Ishikawa (cell line): ENCODE measurements around the gene EEF1AKMT3.

Experiments used
- CEBPB ChIP-seq: IDR thresholded peaks from 2 replicates; pipeline ENCODE4 v1.6.1; 2012
- CREB1 ChIP-seq: IDR thresholded peaks from 2 replicates; pipeline ENCODE4 v1.6.1; 2012; ENCODE audit warnings: low read depth
- EGR1 ChIP-seq: IDR thresholded peaks from 2 replicates; pipeline ENCODE4 v1.6.1; 2012
- EP300 ChIP-seq: IDR thresholded peaks from 2 replicates; pipeline ENCODE4 v1.6.1; 2012; ENCODE audit warnings: borderline replicate concordance
- FOXM1 ChIP-seq: IDR thresholded peaks from 2 replicates; pipeline ENCODE4 v1.6.1; 2012; ENCODE audit warnings: low read depth, borderline replicate concordance
- MAX ChIP-seq: IDR thresholded peaks from 2 replicates; pipeline ENCODE4 v1.6.1; 2012
- NFIC ChIP-seq: IDR thresholded peaks from 2 replicates; pipeline ENCODE4 v1.6.1; 2012
- RAD21 ChIP-seq: IDR thresholded peaks from 2 replicates; pipeline ENCODE4 v1.6.1; 2012; ENCODE audit warnings: low read depth
- TAF1 ChIP-seq: IDR thresholded peaks from 2 replicates; pipeline ENCODE4 v1.6.1; 2012; ENCODE audit warnings: low read depth, mild to moderate bottlenecking
- TCF12 ChIP-seq: IDR thresholded peaks from 2 replicates; pipeline ENCODE4 v1.6.1; 2012; ENCODE audit warnings: low read depth
- TEAD4 ChIP-seq: IDR thresholded peaks from 2 replicates; pipeline ENCODE4 v1.6.1; 2012
- YY1 ChIP-seq: IDR thresholded peaks from 2 replicates; pipeline ENCODE4 v1.6.1; 2012; ENCODE audit warnings: low read depth
- ZBTB7A ChIP-seq: IDR thresholded peaks from 2 replicates; pipeline ENCODE4 v1.6.1; 2012; ENCODE audit warnings: low read depth
- TF ChIP-seq, protein P1 (sequence below): IDR thresholded peaks from 2 replicates; pipeline ENCODE4 v1.6.1; 2012; ENCODE audit warnings: low read depth, mild to moderate bottlenecking
- TF ChIP-seq, protein P2 (sequence below): IDR thresholded peaks from 2 replicates; pipeline ENCODE4 v1.6.1; 2012

EEF1AKMT3 gene

DNA sequence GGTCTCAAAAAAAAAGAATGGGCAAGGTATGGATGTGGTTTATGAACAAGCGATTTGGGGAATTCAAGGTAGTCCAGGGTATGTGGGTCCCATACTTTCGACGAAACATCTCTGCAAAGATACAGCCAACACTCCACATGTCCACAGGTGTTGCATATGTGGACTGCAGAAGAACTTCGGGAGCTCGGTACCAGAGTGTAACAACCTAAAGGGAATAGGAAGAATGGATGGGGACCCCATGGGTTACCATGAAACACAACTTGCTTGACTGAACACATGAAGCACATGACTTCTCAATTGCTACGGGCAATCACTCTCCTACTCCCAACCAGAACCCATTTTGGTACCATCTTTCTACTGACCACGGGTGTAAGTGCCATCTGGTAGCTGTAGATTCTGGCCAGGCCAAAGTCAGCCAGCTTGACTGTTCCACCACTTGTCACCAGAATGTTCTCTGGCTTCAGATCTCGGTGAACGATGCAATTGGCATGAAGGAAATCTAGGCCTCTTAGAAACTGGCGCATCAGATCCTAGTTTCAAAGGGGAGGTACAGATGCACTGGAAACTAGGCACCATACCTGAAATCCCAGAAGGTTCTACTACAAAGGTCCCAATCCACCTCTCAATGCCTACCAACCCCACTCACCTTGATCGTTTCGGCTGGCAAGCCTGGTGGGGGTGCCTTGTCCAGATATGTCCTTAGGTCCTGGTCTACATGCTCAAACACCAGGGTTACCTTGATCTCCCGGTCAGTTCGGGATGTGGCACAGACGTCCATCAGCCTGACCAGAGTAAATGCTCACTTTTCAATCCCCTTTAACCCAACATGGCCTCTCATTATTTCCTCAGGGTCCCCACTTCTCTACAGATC lies 21.6 kb upstream of the EEF1AKMT3 start:
- TF ChIP-seq ZBTB7A (no peak), EGR1 (no peak), CEBPB (no peak), MAX (no peak), NFIC (no peak), EP300 (no peak), YY1 (no peak), FOXM1 (no peak), CREB1 (no peak), TCF12 (no peak), TAF1 (no peak), TEAD4 (no peak)
- TF ChIP-seq, protein P1, sequence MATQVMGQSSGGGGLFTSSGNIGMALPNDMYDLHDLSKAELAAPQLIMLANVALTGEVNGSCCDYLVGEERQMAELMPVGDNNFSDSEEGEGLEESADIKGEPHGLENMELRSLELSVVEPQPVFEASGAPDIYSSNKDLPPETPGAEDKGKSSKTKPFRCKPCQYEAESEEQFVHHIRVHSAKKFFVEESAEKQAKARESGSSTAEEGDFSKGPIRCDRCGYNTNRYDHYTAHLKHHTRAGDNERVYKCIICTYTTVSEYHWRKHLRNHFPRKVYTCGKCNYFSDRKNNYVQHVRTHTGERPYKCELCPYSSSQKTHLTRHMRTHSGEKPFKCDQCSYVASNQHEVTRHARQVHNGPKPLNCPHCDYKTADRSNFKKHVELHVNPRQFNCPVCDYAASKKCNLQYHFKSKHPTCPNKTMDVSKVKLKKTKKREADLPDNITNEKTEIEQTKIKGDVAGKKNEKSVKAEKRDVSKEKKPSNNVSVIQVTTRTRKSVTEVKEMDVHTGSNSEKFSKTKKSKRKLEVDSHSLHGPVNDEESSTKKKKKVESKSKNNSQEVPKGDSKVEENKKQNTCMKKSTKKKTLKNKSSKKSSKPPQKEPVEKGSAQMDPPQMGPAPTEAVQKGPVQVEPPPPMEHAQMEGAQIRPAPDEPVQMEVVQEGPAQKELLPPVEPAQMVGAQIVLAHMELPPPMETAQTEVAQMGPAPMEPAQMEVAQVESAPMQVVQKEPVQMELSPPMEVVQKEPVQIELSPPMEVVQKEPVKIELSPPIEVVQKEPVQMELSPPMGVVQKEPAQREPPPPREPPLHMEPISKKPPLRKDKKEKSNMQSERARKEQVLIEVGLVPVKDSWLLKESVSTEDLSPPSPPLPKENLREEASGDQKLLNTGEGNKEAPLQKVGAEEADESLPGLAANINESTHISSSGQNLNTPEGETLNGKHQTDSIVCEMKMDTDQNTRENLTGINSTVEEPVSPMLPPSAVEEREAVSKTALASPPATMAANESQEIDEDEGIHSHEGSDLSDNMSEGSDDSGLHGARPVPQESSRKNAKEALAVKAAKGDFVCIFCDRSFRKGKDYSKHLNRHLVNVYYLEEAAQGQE: no peak
- TF ChIP-seq, protein P2, sequence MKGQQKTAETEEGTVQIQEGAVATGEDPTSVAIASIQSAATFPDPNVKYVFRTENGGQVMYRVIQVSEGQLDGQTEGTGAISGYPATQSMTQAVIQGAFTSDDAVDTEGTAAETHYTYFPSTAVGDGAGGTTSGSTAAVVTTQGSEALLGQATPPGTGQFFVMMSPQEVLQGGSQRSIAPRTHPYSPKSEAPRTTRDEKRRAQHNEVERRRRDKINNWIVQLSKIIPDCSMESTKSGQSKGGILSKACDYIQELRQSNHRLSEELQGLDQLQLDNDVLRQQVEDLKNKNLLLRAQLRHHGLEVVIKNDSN: no peak

GRCh38 chr12:57751432-57751787 lies 21.0 kb upstream of the EEF1AKMT3 start:
- TF ChIP-seq MAX: no peak

DNA sequence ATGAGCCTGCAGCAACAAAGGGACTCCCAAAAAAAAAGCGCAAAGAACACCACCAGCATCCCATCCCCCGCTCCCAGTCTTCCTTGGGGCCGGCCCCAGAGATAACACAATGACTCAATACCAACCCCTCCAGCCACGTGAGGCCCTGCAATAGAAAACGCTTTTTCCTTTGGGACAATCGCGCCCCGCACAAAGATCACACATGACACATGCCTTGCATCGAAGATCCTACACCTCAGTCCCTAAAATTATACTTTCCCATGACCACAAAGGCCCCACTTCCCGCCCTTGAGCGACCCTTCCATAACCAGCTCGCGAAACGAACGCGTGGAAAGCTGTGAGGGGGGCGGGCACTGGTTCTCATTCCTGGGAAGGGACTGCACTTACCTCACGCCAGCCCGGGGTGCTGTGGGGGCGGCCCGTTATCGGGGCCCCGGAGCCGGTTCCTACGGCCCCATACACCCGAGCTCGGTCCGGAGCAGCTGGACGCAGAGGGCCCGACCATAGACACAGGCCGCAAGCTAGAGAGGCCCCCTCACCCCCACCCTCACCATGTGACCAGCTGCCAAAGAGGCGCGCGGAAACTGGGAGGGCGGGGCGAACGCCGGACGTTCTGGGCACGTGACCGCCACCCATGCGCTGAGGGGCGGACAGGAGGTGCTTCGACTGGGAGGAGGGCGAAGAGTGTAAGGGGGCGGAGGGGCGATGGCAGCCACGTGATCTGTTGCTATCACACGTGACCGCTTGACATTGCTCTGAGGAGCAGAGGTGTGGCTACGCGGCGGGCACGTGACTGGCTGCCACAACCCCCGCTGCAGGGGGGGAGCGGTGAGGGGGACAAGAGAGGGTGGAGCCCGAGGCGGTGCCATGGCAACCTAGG lies 20.4 kb upstream of the EEF1AKMT3 start, which contains the start of gene CDK4:
Gene CDK4 (minus strand): TSS at position 523 of the 880 bp plus-strand sequence. CDS start 593 bp downstream, outside the sequence.
- TF ChIP-seq NFIC (peak; percentile 34; the same call in 1 of the 2 replicates), CREB1 (no peak; the same call in 1 of the 2 replicates), MAX (peak; percentile 96), RAD21 (no peak), TCF12 (peak; percentile 76; the same call in 1 of the 2 replicates), TEAD4 (peak; percentile 24), TAF1 (peak; percentile 96), YY1 (peak; percentile 51; the same call in 1 of the 2 replicates), EP300 (peak; percentile 68; the same call in 1 of the 2 replicates)
- TF ChIP-seq, protein P1: no peak
- TF ChIP-seq, protein P2: peak; percentile 99

GRCh38 chr12:57752668-57753000 lies 19.8 kb upstream of the EEF1AKMT3 start:
- TF ChIP-seq EGR1 (no peak), FOXM1 (no peak)

GRCh38 chr12:57753756-57754337 lies 18.6 kb upstream of the EEF1AKMT3 start:
- TF ChIP-seq, protein P2: no peak
- no peak for TF ChIP-seq YY1
- TF ChIP-seq TEAD4: no peak
- TF ChIP-seq MAX: no peak
- TF ChIP-seq TCF12: no peak
- no peak for TF ChIP-seq NFIC
- no peak for TF ChIP-seq CREB1
- TF ChIP-seq, protein P1: no peak
- TF ChIP-seq RAD21: no peak
- TF ChIP-seq FOXM1: no peak
- no peak for TF ChIP-seq EGR1
- TF ChIP-seq EP300: no peak
- no peak for TF ChIP-seq ZBTB7A
- no peak for TF ChIP-seq TAF1
- TF ChIP-seq CEBPB: no peak
